Smooth muscle cell of the brain vasculature (primary cell): ENCODE results near the gene BRD9.
"Not testable (repeated sequence)": the region's sequence is repeated elsewhere in the genome, so short reads cannot be mapped to it uniquely, and the experiment has no call there.

Source experiments
- DNase-seq: peaks from one replicate; pipeline ENCODE4 v3.0.0-alpha.2; 2012; ENCODE audit warnings: low read depth, low spot score

Gene BRD9

GRCh38 chr5:859391-859790 lies 33.2 kb downstream of the BRD9 start:
- DNase-seq = no peak

GRCh38 chr5:858726-859125 lies 33.9 kb downstream of the BRD9 start:
- DNase-seq = no peak

- DNase-seq = no peak
These were observed 35.8 kb downstream of the BRD9 start for GRCh38 chr5:856531-857425.

- no peak for DNase-seq
These were observed 36.6 kb downstream of the BRD9 start for GRCh38 chr5:855771-856530.

GRCh38 chr5:854966-855743 lies 37.4 kb downstream of the BRD9 start:
- no peak for DNase-seq

- DNase-seq = no peak
These were observed 38.4 kb downstream of the BRD9 start for GRCh38 chr5:854217-854616.

GRCh38 chr5:853416-854090 lies 39.0 kb downstream of the BRD9 start:
- not testable (repeated sequence) for DNase-seq

GRCh38 chr5:852431-853401 lies 39.9 kb downstream of the BRD9 start:
- no peak for DNase-seq

- no peak for DNase-seq
These were observed 40.6 kb downstream of the BRD9 start for GRCh38 chr5:852018-852417.

GRCh38 chr5:851553-851952 lies 41.0 kb downstream of the BRD9 start:
- DNase-seq = no peak

GRCh38 chr5:851076-851475 lies 41.5 kb downstream of the BRD9 start:
- DNase-seq = no peak

GRCh38 chr5:850511-851006 lies 42.0 kb downstream of the BRD9 start, which contains the start of gene ZDHHC11:
ZDHHC11 (minus strand) TSS chr5:850986; CDS start chr5:850602, 384 bp downstream.
- no peak for DNase-seq

- DNase-seq = no peak
These were observed 42.8 kb downstream of the BRD9 start for GRCh38 chr5:849651-850301.

GRCh38 chr5:848671-849111 lies 43.9 kb downstream of the BRD9 start:
- DNase-seq = no peak

GRCh38 chr5:847736-848135 lies 44.9 kb downstream of the BRD9 start:
- not testable (repeated sequence) for DNase-seq

GRCh38 chr5:847212-847611 lies 45.4 kb downstream of the BRD9 start:
- DNase-seq = not testable (repeated sequence)

GRCh38 chr5:846602-847091 lies 46.0 kb downstream of the BRD9 start:
- DNase-seq = not testable (repeated sequence)

GRCh38 chr5:845676-846601 lies 46.7 kb downstream of the BRD9 start:
- DNase-seq = not testable (repeated sequence)
